ENCODE data around the gene PRKCG.
"Not testable (repeated sequence)": the region's sequence is repeated elsewhere in the genome, so short reads cannot be mapped to it uniquely, and the experiment has no call there.

Gene PRKCG

GRCh38 chr19:53881482-53882390 is at the start of gene PRKCG:
TSS of gene PRKCG (plus strand) at chr19:53882197. CDS start at chr19:53882495, 298 bp downstream.
- no peak for DNase-seq (ENCODE audit: low read depth)

GRCh38 chr19:53832861-53833260 is 49.1 kb upstream of the PRKCG start:
- DNase-seq (ENCODE audit: low read depth), result not testable (repeated sequence)

- not testable (repeated sequence) for DNase-seq (ENCODE audit: low read depth)
These were observed 43.6 kb upstream of the PRKCG start for GRCh38 chr19:53838446-53838845.

GRCh38 chr19:53840241-53840640 is 41.8 kb upstream of the PRKCG start:
- DNase-seq (ENCODE audit: low read depth), result not testable (repeated sequence)

- not testable (repeated sequence) for DNase-seq (ENCODE audit: low read depth)
These were observed 41.1 kb upstream of the PRKCG start for GRCh38 chr19:53840914-53841313.

- DNase-seq (ENCODE audit: low read depth), result no peak
These were observed 37.1 kb upstream of the PRKCG start for GRCh38 chr19:53844849-53845246.

- DNase-seq (ENCODE audit: low read depth), result no peak
These were observed 34.4 kb upstream of the PRKCG start for GRCh38 chr19:53847555-53847954.

- DNase-seq (ENCODE audit: low read depth), result no peak
These were observed 32.7 kb upstream of the PRKCG start for GRCh38 chr19:53849237-53849676.

- DNase-seq (ENCODE audit: low read depth), result no peak
These were observed 28.3 kb upstream of the PRKCG start for GRCh38 chr19:53853707-53854106.

- no peak for DNase-seq (ENCODE audit: low read depth)
These were observed 17.6 kb upstream of the PRKCG start for GRCh38 chr19:53864308-53864836.

- DNase-seq (ENCODE audit: low read depth), result no peak
These were observed 16.5 kb upstream of the PRKCG start for GRCh38 chr19:53865523-53865917.

GRCh38 chr19:53865918-53866864 is 15.8 kb upstream of the PRKCG start:
- DNase-seq (ENCODE audit: low read depth), result no peak

- no peak for DNase-seq (ENCODE audit: low read depth)
These were observed 15.2 kb upstream of the PRKCG start for GRCh38 chr19:53866865-53867224.

- DNase-seq (ENCODE audit: low read depth), result peak; percentile 98
These were observed 14.5 kb upstream of the PRKCG start, which contains the start of gene MYADM for GRCh38 chr19:53867225-53868090. TSS of gene MYADM (plus strand) at chr19:53867883. CDS start at chr19:53873530, 5,647 bp downstream.

GRCh38 chr19:53868091-53868891 is 13.7 kb upstream of the PRKCG start:
- no peak for DNase-seq (ENCODE audit: low read depth)

GRCh38 chr19:53868892-53869804 is 12.8 kb upstream of the PRKCG start:
- peak; percentile 74 for DNase-seq (ENCODE audit: low read depth)

GRCh38 chr19:53869805-53870484 is 12.1 kb upstream of the PRKCG start:
- DNase-seq (ENCODE audit: low read depth), result not testable (repeated sequence)

- no peak for DNase-seq (ENCODE audit: low read depth)
These were observed 11.5 kb upstream of the PRKCG start for GRCh38 chr19:53870485-53870844.

GRCh38 chr19:53871454-53871853 is 10.5 kb upstream of the PRKCG start:
- DNase-seq (ENCODE audit: low read depth), result no peak
